T-helper 17 cell (primary cell): ENCODE measurements around the gene SMIM32. TPM values are rescaled to one million over a fixed set of nuclear protein-coding genes. Genes with fewer than 3 reads are reported as not detected.

Experiments used
- ATAC-seq: fragments of 150-1000 bp; cut with Tn5 transposase; 2 replicates; pipeline ENCODE4 v1.10.0; 2021; ENCODE audit warnings: mild to moderate bottlenecking, moderate library complexity
- DNase-seq, 3 donors: peaks; one replicate each; pipeline versions ENCODE4 v3.0.0 to v3.0.0-alpha.2; 2020 to 2021
- H3K9me3 ChIP-seq: one replicate; pipeline ENCODE4 v1.7.0; 2013; ENCODE audit warnings: low read length, mild to moderate bottlenecking; ENCODE audit not compliant: control insufficient read depth, poor library complexity, severe bottlenecking
- H3K27ac Mint-ChIP-seq: one replicate; pipeline ENCODE4 v1.8.0; 2022; ENCODE audit warnings: mild to moderate bottlenecking, moderate library complexity, mixed read lengths
- H3K27me3 Mint-ChIP-seq: one replicate; pipeline ENCODE4 v1.8.0; 2022; ENCODE audit warnings: mixed read lengths
- H3K36me3 Mint-ChIP-seq: one replicate; pipeline ENCODE4 v1.8.0; 2022; ENCODE audit warnings: low read depth, mixed read lengths
- H3K4me1 Mint-ChIP-seq: one replicate; pipeline ENCODE4 v1.8.0; 2022; ENCODE audit warnings: mild to moderate bottlenecking, mixed read lengths
- H3K4me3 Mint-ChIP-seq: one replicate; pipeline ENCODE4 v1.8.0; 2022; ENCODE audit warnings: mild to moderate bottlenecking, moderate library complexity, mixed read lengths
- total RNA-seq, 4 donors: library from RNA in 2 of 4; stranded (reverse) in 2 of 4; gene quantifications; one replicate each; pipeline ENCODE4 v1.2.3 and lab custom pipeline; 2022 to 2026

SMIM32 gene
- total RNA-seq, 2 donors from 2014 or later = not detected

- Mint-ChIP-seq H3K4me3 (no peak overlapping the region), H3K27ac (no peak overlapping the region), H3K36me3 (peaks cover 18% of the 10 kb centered on the region), H3K4me1 (peaks cover 23% of the 10 kb centered on the region), H3K27me3 (no peaks in the 10 kb centered on the region)
- ATAC-seq = no peak
- H3K9me3 ChIP-seq = no peaks in the 10 kb centered on the region
- DNase-seq = no peak
These were observed 37.9 kb downstream of the SMIM32 start for GRCh38 chr5:136155078-136155477.

DNA sequence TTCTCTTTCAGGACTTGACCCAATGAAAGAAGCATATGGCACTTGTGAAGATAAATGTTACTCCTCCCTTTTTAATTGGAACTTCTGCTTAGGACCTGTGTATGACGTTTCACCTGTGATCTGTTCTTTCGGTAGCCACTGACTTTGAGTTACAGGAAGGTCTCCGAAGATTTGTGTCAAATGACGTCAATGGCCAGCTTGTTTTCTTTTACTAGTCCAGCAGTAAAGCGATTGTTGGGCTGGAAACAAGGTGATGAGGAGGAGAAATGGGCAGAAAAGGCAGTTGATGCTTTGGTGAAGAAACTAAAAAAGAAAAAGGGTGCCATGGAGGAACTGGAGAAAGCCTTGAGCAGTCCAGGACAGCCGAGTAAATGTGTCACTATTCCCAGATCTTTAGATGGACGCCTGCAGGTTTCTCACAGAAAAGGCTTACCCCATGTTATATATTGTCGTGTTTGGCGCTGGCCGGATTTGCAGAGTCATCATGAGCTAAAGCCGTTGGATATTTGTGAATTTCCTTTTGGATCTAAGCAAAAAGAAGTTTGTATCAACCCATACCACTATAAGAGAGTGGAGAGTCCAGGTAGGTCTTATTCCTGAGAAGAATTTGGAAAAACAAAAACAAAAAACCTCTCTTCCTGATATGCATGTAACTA lies 39.3 kb downstream of the SMIM32 start:
- Mint-ChIP-seq H3K4me3 (no peak overlapping the region), H3K27ac (no peak overlapping the region), H3K36me3 (peaks cover 18% of the 10 kb centered on the region), H3K4me1 (peaks cover 26% of the 10 kb centered on the region), H3K27me3 (no peaks in the 10 kb centered on the region)
- H3K9me3 ChIP-seq = no peaks in the 10 kb centered on the region
- DNase-seq (no peak), ATAC-seq (no peak)

GRCh38 chr5:136149891-136150290 lies 43.1 kb downstream of the SMIM32 start:
- ATAC-seq (no peak), DNase-seq (no peak)
- no peak overlapping the region for H3K4me3 Mint-ChIP-seq
- H3K4me1 Mint-ChIP-seq = peaks cover 29% of the 10 kb centered on the region
- H3K27ac Mint-ChIP-seq = no peak overlapping the region
- H3K36me3 Mint-ChIP-seq = peaks cover 11% of the 10 kb centered on the region
- H3K27me3 Mint-ChIP-seq = no peaks in the 10 kb centered on the region
- no peaks in the 10 kb centered on the region for H3K9me3 ChIP-seq

DNA sequence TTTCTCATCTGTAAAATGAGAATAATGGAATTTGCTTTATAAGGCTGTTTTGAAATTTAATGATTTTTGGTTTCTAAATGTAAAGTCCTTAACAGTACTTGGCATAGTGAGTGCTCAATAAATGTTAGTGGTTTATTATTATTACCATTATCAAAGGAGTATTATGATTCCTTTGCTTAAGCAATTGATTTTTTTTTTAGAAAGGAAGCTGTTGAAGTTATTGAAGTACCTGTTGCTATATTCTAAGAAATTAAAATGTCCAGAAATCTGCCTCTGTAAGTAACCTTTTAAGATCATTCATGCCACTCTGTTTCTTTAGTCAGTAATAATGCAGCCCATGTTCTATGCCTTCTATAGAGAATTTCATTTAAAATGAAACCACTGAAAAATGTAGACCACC lies 45.3 kb downstream of the SMIM32 start:
- Mint-ChIP-seq H3K36me3 (peaks cover 6% of the 10 kb centered on the region), H3K4me1 (peaks cover 25% of the 10 kb centered on the region), H3K27me3 (no peaks in the 10 kb centered on the region), H3K4me3 (no peak overlapping the region), H3K27ac (no peak overlapping the region)
- H3K9me3 ChIP-seq = no peaks in the 10 kb centered on the region
- ATAC-seq (no peak), DNase-seq (no peak)

DNA sequence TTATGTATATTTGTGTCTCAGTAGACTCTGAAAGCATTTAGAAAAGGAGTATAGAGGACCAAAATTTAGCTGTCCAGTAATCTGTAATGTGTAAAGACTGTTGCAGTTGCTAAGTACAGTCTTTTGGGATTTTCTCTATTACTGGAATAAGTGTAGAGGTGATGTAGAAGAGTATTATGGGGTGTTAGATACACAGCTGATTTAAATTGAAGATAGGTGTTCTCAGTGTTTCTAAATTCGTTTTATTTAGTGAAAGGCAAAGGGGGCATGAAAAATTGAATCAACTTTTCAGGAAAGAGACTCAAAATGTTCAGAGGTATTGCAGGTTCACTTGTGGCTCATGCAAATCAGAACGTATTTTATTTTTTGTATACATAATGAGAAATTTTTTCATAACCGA lies 46.8 kb downstream of the SMIM32 start:
- Mint-ChIP-seq H3K27ac (no peak overlapping the region), H3K36me3 (peaks cover 5% of the 10 kb centered on the region), H3K27me3 (no peaks in the 10 kb centered on the region), H3K4me1 (peaks cover 19% of the 10 kb centered on the region), H3K4me3 (no peak overlapping the region)
- no peak for ATAC-seq
- H3K9me3 ChIP-seq = no peaks in the 10 kb centered on the region
- no peak for DNase-seq

- no peaks in the 10 kb centered on the region for H3K27me3 Mint-ChIP-seq
- H3K27ac Mint-ChIP-seq = no peak overlapping the region
- H3K36me3 Mint-ChIP-seq = no peaks in the 10 kb centered on the region
- ATAC-seq (no peak), DNase-seq (no peak)
- H3K9me3 ChIP-seq = no peaks in the 10 kb centered on the region
- peaks cover 14% of the 10 kb centered on the region for H3K4me1 Mint-ChIP-seq
- no peak overlapping the region for H3K4me3 Mint-ChIP-seq
These were observed 47.9 kb downstream of the SMIM32 start for GRCh38 chr5:136145030-136145429.

GRCh38 chr5:136143763-136144162 lies 49.2 kb downstream of the SMIM32 start:
- no peaks in the 10 kb centered on the region for H3K9me3 ChIP-seq
- H3K27ac Mint-ChIP-seq = no peak overlapping the region
- H3K4me1 Mint-ChIP-seq = peaks cover 19% of the 10 kb centered on the region
- no peak for ATAC-seq
- no peaks in the 10 kb centered on the region for H3K27me3 Mint-ChIP-seq
- H3K36me3 Mint-ChIP-seq = peaks cover 3% of the 10 kb centered on the region
- H3K4me3 Mint-ChIP-seq = no peak overlapping the region
- no peak for DNase-seq

- H3K4me3 Mint-ChIP-seq = no peak overlapping the region
- DNase-seq (no peak), ATAC-seq (no peak)
- H3K9me3 ChIP-seq = no peaks in the 10 kb centered on the region
- no peak overlapping the region for H3K27ac Mint-ChIP-seq
- H3K36me3 Mint-ChIP-seq = peaks cover 3% of the 10 kb centered on the region
- H3K27me3 Mint-ChIP-seq = no peaks in the 10 kb centered on the region
- peaks cover 19% of the 10 kb centered on the region for H3K4me1 Mint-ChIP-seq
These were observed 49.6 kb downstream of the SMIM32 start for GRCh38 chr5:136143312-136143711.

- H3K4me3 Mint-ChIP-seq = no peak overlapping the region
- peaks cover 24% of the 10 kb centered on the region for H3K4me1 Mint-ChIP-seq
- DNase-seq (no peak), ATAC-seq (no peak)
- H3K27ac Mint-ChIP-seq = no peak overlapping the region
- H3K36me3 Mint-ChIP-seq = peaks cover 3% of the 10 kb centered on the region
- H3K9me3 ChIP-seq = no peaks in the 10 kb centered on the region
- peaks cover 5% of the 10 kb centered on the region for H3K27me3 Mint-ChIP-seq
These were observed 51.4 kb downstream of the SMIM32 start for GRCh38 chr5:136141561-136141960.

Other genes starting within 250 kb of the SMIM32 start
- gene LECT2, start 238.2 kb downstream of the SMIM32 start, total RNA-seq = not detected
- 1 to 10 TPM; 6.6 to 8.6 TPM for gene TGFBI, start 164.2 kb downstream of the SMIM32 start, total RNA-seq
- 10 to 100 TPM; 12.5 to 18.1 TPM for gene SMAD5, start 60.3 kb downstream of the SMIM32 start, total RNA-seq
- gene TRPC7, start 172.4 kb upstream of the SMIM32 start, total RNA-seq = not detected